GM18858 (cell line): Measurements from ENCODE around the gene ZNF304.

Source experiments
- ATAC-seq: cut with Tn5 transposase; IDR thresholded peaks from one replicate; pipeline ENCODE4 v1.9.1; 2021; ENCODE audit not compliant: unreplicated experiment

ZNF304 gene

GRCh38 chr19:57350877-57351805 lies at the start of gene ZNF304:
TSS of gene ZNF304 (plus strand) at chr19:57351271. CDS start at chr19:57351665, 394 bp downstream.
- ATAC-seq: peak; percentile 94

- no peak for ATAC-seq
Measured at GRCh38 chr19:57302020-57302465, 49.0 kb upstream of the ZNF304 start.

GRCh38 chr19:57302727-57303401 lies 48.2 kb upstream of the ZNF304 start:
- no peak for ATAC-seq

- ATAC-seq: no peak
Measured at GRCh38 chr19:57305056-57305455, 46.0 kb upstream of the ZNF304 start.

GRCh38 chr19:57308514-57308913 lies 42.6 kb upstream of the ZNF304 start:
- no peak for ATAC-seq

- ATAC-seq: no peak
Measured at GRCh38 chr19:57310792-57311191, 40.3 kb upstream of the ZNF304 start.

- no peak for ATAC-seq
Measured at GRCh38 chr19:57314146-57314545, 36.9 kb upstream of the ZNF304 start.

GRCh38 chr19:57317503-57317902 lies 33.6 kb upstream of the ZNF304 start:
- ATAC-seq: no peak

- ATAC-seq: no peak
Measured at GRCh38 chr19:57319869-57320179, 31.2 kb upstream of the ZNF304 start.

GRCh38 chr19:57320180-57321084 lies 30.6 kb upstream of the ZNF304 start, which contains the start of gene ZNF543:
TSS of gene ZNF543 (plus strand) at chr19:57320472. CDS start at chr19:57320854, 382 bp downstream.
- peak; percentile 87 for ATAC-seq

- no peak for ATAC-seq
Measured at GRCh38 chr19:57321116-57321515, 30.0 kb upstream of the ZNF304 start.

GRCh38 chr19:57321751-57322150 lies 29.3 kb upstream of the ZNF304 start:
- ATAC-seq: no peak

- no peak for ATAC-seq
Measured at GRCh38 chr19:57324992-57325391, 26.1 kb upstream of the ZNF304 start.

- ATAC-seq: no peak
Measured at GRCh38 chr19:57327993-57328392, 23.1 kb upstream of the ZNF304 start.

GRCh38 chr19:57334191-57334590 lies 16.9 kb upstream of the ZNF304 start:
- no peak for ATAC-seq

- ATAC-seq: no peak
Measured at GRCh38 chr19:57338877-57339276, 12.2 kb upstream of the ZNF304 start.

- ATAC-seq: no peak
Measured at GRCh38 chr19:57342582-57342981, 8.5 kb upstream of the ZNF304 start.

GRCh38 chr19:57348136-57348535 lies 2.9 kb upstream of the ZNF304 start:
- no peak for ATAC-seq

- ATAC-seq: no peak
Measured at GRCh38 chr19:57351867-57352266, 796 bp downstream of the ZNF304 start.

GRCh38 chr19:57355916-57356315 lies 4.8 kb downstream of the ZNF304 start:
- ATAC-seq: no peak

GRCh38 chr19:57357406-57357805 lies 6.3 kb downstream of the ZNF304 start:
- ATAC-seq: no peak
